Medulla oblongata (tissue), 1 donor: Measurements from ENCODE around the gene PLG.
"Not testable (repeated sequence)": the region's sequence is repeated elsewhere in the genome, so short reads cannot be mapped to it uniquely, and the experiment has no call there.

Experiments used
- DNase-seq: peaks from one replicate; pipeline ENCODE4 v3.0.0-alpha.2; 2015; ENCODE audit errors: extremely low spot score

PLG gene

DNA sequence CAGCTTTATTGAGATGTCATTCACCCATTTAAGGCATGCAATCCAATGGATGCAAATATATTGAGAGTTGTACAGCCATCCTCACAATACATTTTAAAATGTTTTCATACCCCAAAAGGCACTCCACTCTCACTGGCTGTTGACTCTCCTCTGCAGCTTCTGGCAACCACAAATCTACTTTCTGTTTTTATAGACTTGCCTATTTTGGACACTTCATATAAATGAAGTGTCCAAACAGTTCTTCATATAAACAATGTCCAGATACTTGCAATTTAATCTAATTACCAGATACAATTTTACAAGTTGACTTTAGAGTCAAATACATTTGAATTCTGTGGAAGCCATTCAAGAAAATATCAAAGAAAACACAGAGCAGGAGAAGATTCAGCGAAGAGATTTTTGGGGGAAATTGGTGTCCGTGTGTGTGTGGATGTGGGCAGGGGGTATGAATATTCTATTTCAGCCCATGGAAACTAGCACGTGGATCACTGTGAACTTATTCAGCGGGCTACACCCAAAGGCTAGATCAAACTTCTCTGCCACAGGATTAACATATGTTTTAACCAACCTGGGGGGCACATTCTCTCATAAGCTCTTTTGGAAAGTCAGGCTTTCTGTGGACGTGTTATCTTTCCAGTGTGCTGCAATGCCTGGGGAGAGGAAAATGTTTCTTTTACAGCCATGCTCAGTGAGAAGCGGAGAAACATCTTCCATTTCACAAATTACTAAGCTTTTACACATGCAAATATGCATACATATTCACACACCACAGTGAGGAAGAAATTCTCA lies 73.9 kb downstream of the PLG start:
- DNase-seq, result no peak

DNA sequence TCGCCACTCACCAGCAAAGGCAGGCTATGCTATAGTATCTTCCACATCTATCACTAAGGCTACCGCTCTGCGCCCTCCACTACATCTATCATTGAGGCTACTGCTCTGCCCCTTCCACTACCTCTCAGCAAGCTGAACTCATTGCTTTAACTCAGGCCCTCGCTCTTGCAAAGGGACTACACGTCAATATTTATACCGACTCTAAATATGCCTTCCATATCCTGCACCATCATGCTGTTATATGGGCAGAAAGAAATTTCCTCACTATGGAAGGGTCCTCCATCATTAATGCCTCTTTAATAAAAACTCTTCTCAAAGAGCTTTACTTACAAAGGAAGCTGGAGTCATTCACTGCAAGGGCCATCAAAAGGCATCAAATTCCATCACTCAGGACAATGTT lies 77.1 kb downstream of the PLG start:
- not testable (repeated sequence) for DNase-seq

DNA sequence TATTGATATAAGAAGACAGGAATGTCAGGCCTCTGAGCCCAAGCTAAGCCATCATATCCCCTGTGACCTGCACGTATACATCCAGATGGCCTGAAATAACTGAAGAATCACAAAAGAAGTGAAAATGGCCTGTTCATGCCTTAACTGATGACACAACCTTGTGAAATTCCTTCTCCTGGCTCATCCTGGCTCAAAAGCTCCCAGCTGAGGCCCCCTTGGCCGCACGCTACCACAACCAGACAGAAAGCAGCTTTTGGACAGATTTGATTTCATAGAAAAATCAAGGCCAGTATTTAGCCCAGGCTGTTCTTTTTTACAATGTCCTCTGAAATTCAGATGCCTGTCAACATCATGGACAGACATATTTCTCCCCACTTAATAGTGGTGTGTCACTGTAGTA lies 78.6 kb downstream of the PLG start:
- not testable (repeated sequence) for DNase-seq

DNA sequence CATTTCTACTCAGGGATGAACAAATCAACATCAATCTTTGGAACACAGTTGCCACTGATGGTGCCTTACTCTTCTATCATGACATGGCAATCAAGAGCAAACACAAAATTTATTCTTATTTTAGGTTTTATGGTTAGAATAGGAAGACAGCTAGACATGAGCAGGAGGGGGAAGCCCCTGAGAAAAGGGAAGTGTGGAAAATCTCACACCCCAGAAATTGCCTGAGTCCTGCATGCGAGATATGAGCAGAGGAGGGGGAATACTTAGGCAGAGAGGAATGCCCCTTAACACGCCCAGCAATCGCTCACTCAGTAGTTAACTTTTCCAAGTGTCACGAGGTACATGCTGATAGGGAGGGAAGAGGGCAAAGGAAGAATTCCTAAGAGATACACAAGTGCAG lies 79.3 kb downstream of the PLG start:
- DNase-seq, result no peak

DNA sequence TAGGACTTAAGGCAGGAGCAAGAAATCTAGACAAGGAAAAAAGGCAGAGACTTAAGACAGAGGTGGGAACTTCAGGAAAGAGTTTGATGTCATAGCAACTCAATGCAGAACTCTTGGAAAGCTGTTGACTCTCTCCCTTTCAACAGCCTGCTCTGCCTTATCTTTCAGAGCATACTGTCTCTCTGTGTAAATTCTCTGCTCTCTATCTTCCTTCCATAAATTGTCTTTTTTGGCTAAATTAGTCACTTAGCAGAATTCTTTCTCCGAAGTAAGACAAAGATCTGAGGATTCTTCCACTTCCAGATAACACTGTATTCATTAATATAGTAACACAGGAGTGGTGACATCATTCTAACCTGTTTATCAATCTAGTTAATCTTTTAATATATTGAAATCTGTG lies 80.2 kb downstream of the PLG start:
- no peak for DNase-seq

DNA sequence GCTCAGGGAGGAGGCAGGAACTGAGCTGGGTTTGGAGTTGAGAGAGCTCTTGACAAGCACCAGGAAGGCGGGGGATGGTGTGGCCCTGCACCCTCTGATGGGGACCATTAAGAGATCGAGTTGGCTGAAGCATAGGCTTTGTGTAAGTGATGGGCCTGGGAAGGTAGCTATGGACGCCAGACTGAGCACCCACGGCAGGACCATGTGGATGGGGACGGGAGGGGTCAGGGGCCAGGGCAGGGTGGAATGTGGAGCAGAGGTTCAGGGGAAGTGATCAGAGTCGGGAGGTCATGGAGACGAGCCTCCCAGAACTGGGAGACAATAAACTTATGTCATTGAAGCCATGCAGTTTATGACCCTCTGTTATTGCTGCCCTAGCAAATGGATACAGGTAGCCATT lies 81.7 kb downstream of the PLG start:
- no peak for DNase-seq

DNA sequence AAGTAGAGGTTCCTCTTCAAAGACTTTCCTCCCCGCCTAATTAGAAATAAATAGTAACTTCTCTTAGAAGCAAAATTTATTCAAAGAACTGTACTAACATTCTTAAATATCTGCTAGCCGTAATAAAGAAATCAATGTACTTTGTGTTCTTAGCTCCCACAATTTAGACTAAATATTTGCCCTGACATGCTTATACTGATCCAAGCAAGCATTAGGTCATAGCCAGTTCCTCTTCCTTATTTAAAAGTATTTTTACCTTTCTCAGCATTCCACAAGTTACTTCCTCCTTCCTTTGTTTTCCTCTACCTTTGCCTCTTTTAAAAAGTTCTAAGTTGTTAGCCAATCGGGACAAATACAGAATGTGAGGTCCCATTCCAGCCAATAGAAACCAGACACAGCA lies 86.1 kb downstream of the PLG start:
- DNase-seq, result not testable (repeated sequence)

DNA sequence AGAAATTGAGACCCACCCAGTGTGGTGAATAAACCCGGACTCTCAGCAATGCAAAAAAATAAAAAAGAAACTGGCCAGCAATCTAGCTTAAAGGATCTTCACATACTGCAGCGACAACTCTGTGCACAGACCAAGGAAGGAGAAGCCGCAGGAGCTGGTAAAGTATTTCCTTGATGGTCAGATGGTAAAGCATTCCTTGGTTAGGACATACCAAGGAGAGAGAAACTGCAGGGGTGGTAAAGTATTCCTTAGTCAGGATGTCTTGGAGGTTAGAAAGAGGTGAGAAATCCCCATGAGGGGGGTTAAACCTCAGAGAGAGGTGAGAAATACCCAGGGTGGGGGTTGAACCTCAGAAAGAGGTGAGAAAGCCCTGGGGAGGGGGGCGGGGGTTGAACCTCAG lies 86.8 kb downstream of the PLG start:
- DNase-seq, result no peak

DNA sequence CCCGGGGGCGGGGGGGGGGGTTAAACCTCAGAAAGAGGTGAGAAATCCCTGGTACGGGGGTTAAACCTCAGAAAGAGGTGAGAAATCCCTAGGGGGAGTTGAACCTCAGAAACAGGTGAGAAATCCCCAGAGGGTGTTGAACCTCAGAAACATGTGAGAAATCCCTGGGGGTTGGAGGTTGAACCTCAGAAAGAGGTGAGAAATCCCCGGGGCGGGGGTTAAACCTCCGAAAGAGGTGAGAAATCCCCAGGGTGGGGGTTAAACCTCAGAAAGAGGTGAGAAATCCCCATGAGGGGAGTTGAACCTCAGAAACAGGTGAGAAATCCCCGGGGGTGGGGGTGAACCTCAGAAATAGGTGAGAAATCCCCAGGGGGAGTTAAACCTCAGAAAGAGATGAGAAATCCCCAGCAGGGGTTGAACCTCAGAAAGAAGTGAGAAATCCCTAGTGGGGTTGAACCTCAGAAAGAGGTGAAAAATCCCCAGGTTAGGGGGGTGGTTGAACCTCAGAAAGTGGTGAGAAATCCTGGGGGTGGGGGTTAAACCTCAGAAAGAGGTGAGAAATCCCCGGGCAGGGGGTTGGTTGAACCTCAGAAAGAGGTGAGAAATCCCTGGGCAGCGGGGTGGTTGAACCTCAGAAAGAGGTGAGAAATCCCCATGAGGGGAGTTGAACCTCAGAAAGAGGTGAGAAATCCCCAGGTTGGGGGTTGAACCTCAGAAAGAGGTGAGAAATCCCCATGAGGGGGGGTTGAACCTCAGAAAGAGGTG lies 87.4 kb downstream of the PLG start:
- DNase-seq, result no peak

DNA sequence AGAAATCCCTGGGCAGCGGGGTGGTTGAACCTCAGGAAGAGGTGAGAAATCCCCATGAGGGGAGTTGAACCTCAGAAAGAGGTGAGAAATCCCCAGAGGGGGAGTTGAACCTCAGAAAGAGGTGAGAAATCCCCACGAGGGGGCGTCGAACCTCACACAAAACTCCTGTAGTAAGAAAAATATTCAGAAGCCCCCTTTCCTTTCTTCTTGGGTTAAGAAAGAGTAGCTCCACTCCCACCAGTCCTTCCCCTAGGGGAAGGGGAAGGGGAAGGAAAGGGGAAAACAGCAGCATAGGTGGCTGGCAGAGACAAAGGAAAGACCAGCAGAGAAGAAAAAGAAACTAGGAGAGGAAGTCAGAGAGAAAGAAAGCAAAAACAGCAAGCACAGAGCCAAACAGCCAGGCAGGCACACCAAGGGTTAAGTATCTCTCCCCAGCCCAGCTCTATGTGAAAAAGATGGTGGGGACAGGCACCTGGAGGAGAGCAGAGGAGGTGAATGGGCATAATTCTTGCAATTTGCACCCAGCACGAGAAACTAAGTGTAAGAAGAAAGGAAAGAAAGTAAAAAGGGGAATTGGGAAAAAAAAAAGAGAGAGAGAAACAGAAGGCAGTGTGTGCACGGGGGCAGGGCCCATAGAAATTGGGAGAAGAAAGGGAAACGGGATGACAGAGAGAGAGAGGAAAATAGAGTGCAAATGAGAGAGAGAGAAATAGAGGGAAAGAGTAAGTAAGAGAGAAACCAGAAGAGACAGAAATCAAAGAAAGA lies 88.2 kb downstream of the PLG start:
- DNase-seq, result no peak

DNA sequence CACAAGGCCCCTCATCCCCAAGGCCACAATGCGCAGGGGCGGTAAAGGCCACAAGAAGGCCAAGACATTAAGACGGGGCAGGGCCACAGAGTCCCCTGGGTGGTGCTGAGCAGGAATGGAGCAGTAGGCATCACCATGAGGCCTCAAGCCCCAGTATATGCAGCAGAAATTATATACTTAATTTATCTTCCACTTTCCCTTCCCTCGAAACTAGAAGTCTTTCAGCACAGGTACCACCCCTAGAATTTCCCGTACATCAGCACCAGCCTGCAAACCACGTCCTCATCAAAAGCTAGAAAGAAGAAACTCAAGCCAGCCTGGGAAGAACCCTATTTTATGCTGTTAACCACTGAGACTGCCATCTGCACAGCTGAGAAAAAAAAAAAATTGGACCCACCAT lies 89.4 kb downstream of the PLG start:
- DNase-seq, result no peak

DNA sequence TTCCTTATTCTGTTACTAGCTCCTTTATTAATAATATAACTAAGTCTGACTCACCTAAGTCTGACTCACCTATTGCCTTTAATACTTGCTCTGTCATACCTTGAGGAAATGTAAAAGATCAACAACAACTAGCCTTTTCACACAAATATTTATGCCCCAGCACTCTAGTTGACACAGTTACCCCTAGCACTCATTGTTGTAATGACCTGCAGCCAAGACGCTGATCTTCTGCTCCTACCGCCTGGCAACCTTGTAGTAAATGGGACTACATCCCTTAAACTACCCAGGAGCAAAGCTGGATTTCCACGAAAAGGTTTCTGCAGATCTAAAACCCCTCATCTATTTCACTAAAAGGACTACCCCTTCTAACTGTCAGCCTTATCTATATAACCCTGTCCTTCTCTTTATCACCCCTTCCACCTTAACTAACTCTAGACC lies 90.0 kb downstream of the PLG start:
- no peak for DNase-seq

DNA sequence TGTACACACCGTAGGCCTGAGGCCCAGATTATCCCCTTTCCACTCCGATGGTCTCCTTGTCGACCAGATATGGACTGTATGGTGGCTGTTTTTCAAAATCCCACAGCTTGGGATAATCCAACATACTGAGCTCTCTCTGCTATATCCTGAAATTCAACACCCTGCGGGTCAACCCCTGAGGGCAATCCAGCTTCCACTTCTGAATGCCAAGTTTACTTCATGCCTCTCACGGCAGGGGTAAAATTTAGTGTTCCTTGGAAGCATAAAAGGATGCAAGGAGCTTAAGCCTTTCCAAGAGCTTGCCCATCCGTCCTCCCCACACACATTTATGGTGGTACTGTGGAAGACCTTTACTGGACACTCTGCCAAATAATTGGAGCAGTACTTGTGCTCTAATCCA lies 90.7 kb downstream of the PLG start:
- DNase-seq, result no peak

DNA sequence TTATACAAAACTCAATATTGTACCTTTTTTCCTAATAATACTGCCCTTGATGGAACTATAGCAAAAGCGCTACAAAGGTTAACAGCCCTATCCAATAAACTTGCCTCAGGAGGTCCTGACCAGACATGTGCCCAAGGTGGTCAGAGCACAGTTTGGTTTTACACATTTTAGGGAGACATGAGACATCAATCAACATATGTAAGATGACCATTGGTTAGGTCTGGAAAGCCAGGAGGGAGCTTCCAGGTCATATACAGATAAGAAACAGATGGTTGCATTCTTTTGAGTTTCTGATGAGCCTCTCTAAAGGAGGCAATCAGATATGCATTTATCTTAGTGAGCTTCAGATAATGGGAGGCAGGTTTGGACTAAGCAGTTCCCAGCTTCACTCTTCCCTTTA lies 91.6 kb downstream of the PLG start:
- no peak for DNase-seq

DNA sequence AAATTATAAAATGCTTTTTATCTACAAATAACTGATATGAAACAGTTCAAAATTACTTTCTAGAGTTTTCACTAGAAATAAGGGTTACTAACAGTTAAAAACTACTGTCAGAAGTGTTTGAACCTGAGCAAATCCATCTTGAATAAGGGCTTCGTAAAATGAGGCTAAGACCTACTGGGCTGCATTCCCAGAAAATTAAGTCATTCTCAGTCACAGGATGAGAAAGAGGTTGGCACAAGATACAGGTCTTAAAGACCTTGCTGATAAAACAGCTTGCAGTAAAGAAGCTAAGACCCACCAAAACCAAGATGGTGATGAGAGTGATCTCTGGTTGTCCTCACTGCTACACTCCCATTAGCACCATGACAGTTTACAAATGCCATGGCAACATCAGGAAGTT lies 93.7 kb downstream of the PLG start:
- DNase-seq, result no peak

DNA sequence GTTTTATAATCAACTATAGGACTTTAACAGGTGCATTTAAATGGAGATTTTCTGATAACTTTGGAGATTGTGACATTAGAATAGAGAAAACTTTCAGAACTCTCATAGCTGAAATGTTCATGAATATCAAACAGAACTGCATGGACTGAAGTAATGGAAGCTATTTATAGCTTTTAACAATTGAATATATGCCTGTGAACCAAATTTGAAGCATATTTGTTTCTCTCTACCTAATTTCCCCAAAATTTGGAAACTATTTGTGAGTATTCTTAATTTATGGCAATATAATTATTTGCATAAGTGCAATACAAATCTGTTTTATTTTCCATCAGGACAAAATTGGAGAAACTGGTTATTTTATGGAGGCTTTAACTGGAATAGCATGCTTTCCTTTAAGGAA lies 96.6 kb downstream of the PLG start:
- DNase-seq, result no peak

DNA sequence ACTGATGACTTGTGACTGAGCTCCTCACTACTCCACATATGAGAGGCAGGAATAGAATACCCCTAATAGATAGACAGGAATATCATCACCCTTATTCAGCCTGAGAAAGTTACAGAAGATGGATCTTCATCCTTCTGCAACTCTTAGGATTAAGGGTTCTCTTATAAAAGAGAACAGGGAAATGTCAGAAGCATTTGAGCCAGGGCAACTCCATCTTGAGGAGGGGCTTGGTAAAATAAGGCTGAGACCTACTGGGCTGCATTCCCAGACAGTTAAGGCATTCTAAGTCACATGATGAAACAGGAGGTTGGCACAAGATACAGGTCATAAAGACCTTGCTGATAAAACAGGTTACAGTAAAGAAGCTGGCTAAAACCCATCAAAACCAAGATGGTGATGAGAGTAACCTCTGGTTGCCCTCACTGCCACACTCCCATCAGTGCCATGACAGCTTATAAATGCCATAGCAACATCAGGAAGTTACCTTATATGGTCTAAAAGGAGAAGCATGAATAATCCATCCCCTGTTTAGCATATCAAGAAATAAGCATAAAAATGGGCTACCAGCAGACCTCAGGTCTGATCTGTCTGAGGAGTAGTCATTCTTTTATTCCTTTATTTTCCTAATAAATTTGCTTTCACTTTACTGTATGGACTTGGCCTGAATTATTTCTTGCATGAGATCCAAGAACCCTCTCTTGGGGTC lies 97.9 kb downstream of the PLG start:
- DNase-seq, result no peak

DNA sequence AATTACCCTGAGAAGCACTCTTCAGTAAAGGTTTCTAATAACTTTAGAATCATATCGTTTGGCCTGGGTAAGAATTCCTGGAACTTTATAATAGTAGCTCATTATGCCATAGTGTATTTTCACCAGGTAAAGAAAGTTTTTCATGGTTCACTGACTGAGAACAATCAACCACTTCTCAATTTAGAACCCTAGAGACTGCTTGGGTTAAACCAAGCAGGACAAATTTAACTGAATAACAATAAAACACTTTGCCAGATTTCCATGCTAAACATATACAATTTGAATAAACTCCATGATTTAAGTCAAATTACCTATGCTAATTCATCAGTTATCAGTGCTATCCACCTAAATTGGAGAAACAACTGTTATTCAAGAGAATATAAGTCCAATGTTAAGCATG lies 99.4 kb downstream of the PLG start:
- no peak for DNase-seq

DNA sequence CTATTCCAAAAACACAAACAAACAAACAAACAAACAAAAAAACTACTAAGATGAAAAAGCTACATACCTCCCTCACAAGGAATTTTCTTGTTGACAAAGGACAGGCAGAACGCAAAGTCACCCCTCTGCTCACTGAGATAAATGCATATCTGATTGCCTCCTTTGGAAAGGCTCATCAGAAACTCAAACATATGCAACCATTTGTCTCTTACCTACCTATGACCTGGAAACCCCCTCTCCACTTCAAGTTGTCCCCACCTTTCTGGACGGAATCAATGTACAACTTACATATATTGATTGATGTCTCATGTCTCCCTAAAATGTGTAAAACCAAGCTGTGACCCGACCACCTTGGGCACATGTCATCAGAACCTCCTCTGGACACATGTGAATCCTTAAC lies 100.0 kb downstream of the PLG start:
- DNase-seq, result not testable (repeated sequence)
